GM19455 (cell line): ENCODE measurements around the gene KCNIP1.

Experiments used
- ATAC-seq: cut with Tn5 transposase; IDR thresholded peaks from one replicate; pipeline ENCODE4 v1.9.1; 2021; ENCODE audit not compliant: unreplicated experiment

Gene KCNIP1

GRCh38 chr5:170482511-170482910, 21.3 kb upstream of the KCNIP1 start:
- ATAC-seq = no peak

- no peak for ATAC-seq
These were observed 19.9 kb upstream of the KCNIP1 start for GRCh38 chr5:170483701-170484458.

- ATAC-seq = no peak
These were observed 19.4 kb upstream of the KCNIP1 start for GRCh38 chr5:170484459-170484831.

- ATAC-seq = no peak
These were observed 18.8 kb upstream of the KCNIP1 start for GRCh38 chr5:170484847-170485615.

GRCh38 chr5:170485616-170485911, 18.3 kb upstream of the KCNIP1 start:
- ATAC-seq = no peak

GRCh38 chr5:170486371-170486770, 17.4 kb upstream of the KCNIP1 start:
- no peak for ATAC-seq

DNA sequence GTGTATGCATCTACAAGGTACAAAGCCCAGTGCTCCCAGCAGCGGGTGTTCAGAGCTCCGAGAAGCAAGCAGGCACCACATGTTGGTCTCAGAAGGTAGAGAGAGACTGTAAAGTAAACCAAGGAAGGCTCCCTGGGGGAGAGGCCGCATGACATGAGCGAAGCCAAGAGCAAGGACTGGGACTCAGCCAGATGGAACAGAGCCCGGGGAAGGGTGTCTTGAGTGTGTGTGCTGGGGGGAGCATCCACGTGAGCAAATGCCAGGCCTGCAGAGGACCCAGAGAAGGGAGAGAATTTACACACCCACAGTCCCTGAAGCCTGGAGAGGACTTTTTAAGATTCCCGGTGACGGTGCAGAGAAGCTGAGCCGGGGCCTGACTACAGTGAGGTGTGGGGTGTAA, 15.2 kb upstream of the KCNIP1 start:
- ATAC-seq = no peak

DNA sequence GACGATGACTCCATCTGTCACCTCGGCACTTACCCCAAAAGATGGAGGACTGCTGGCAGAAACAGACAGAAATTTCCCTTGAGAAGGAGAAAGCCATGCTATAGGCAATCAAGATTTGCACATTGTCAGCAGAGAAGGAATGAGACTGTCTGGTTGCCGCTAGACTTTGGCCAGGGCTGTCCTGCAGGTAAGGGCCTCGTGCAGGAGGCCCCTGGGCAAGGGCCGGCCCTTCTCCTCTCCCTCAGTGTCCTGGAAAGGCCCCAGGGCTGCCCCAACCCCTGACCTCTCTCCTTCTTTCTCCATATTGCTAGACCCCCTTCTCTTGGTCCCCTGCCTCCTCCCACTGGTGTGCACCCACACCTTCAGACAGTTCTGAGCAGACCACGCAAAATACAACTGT, 14.6 kb upstream of the KCNIP1 start:
- no peak for ATAC-seq

DNA sequence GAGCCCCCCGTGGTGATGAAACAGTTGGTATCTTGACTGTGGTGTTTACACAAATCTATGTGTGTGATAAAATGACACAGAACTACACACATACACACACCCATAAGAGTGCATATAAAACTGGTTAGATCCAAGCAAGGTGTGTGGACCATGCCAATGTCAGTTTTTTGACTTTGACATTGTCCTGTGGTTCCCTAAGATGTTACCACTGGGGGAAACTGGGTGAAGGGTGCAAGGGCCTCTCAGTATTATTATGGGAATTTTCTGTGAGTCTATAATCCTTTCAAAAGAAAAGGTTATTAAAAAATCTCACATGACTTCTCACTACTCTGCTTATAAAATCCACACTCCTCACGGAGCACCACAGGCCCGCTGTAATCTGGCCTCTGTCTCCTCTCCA, 13.4 kb upstream of the KCNIP1 start:
- ATAC-seq = no peak

DNA sequence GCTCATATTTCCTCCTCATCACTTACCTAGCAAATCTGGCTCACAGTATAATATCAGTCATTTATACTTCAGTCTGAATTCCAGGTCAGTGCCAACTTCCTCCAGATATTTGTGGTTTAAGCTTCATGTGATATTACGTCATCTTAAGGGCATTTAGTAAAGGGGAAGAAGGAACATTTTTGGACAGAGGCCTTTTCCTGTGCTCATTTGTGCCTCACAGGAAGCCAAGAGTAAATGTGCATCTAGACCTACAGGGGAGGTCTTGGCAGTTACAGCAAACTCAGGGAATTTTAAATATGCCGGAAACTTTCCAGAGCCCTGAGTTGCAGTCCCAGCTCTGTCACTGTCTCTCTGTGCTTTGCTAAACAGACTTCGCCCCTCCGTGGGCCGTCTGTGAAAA, 12.3 kb upstream of the KCNIP1 start:
- no peak for ATAC-seq

GRCh38 chr5:170493028-170493820, 10.6 kb upstream of the KCNIP1 start:
- ATAC-seq = no peak

DNA sequence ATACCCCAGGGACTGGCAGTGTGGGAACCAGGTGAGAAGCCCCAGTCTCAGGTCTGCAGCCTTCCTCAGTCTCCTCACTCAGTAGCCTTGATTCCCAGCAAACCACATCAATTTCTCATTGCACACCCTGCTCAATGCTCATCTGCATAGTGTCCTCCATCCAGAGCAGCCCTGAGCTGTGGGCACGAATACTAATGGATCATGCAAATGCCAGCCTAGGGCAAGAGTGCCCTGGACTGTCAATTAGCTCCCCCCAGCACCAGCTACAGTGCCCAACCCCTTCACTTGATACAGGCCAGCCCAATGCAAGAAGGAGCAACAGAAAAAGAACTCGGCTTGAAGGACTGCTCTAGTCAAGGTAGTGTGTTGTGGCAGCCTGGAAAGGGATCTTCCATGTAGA, 9.8 kb upstream of the KCNIP1 start:
- no peak for ATAC-seq

GRCh38 chr5:170495825-170496661, 7.8 kb upstream of the KCNIP1 start:
- ATAC-seq = no peak

DNA sequence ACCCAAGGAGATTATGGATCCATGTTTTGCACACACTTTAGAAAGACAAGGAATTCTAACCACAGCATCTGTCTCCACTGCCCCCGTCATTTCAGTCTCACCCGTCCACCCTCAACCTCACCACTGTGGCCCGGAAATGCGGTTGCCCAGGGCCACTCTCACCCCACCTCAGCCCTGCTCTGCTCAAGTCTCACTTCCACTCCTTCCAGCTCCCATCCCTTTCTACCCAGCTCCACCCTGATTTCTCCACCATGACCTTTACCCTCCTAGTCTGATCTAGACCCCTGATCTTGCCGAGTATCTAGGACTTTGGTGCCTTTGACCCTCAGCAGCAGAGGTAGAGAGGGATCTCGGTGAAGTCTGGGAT, 7.2 kb upstream of the KCNIP1 start:
- no peak for ATAC-seq

GRCh38 chr5:170497311-170498038, 6.3 kb upstream of the KCNIP1 start:
- no peak for ATAC-seq

DNA sequence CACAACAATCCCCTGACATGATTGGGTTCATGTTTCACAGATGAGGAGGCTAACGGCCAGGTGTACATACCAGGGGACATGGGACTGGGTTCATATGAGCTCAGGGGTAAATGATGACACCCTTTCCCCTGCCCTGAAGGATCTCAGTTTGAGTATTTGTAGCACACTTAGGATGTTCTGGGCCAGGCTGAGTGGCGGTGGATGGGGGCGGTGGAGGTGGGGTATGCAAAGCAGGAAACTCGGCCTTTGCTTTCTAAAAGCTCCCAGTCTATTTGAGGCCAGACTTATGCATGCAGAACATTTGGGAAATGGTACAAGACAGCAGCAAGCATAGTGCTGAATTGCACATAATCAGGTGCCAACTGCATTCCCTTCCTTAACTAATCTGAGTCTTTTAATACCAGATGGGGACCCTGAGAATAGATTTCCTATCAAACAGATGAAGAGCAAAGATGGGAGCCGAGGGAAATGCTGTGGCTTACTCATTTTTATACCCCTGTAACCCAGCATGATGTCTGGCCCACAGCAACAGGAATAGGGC, 4.9 kb upstream of the KCNIP1 start:
- ATAC-seq = no peak

- no peak for ATAC-seq
These were observed 4.2 kb upstream of the KCNIP1 start for GRCh38 chr5:170499621-170500020.

DNA sequence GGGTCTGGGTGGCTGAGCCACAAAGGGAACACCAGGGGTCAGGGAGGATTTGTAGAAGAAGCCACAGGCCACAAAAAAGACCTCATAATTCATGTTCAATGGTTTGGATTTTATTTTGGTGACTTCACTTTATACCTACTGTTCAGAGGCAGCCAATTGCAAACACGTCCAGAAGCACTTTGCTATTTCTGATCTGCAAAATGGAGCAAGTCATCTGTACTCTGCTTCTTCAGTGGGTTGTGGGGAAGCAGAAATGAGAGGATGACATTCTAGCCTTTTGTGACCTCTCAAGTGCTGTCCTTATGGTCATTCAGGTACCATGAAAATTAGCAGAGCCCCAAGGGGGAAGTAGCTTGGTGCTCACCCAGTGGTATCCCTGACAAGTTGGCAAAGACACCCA, 2.5 kb upstream of the KCNIP1 start:
- ATAC-seq = no peak

DNA sequence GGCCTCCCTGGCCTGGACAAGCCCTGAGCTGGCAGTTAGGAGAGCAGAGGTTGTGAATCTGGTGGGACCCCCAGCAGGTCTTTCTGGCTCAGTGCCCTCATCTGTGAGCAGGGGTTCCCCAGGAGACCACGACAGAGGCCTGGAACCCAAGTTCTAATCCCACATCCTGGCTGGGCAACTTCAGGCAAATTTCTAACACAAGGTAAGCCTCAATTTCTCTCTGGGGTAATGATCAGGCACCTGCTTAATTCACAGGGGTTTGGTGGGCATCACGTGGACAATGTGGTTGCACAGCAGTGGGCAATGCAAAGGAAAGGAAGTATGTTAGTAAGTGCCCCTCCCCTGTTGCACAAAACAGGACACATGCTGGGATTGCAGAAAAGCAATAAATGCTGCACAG, 1.9 kb upstream of the KCNIP1 start:
- ATAC-seq = no peak

DNA sequence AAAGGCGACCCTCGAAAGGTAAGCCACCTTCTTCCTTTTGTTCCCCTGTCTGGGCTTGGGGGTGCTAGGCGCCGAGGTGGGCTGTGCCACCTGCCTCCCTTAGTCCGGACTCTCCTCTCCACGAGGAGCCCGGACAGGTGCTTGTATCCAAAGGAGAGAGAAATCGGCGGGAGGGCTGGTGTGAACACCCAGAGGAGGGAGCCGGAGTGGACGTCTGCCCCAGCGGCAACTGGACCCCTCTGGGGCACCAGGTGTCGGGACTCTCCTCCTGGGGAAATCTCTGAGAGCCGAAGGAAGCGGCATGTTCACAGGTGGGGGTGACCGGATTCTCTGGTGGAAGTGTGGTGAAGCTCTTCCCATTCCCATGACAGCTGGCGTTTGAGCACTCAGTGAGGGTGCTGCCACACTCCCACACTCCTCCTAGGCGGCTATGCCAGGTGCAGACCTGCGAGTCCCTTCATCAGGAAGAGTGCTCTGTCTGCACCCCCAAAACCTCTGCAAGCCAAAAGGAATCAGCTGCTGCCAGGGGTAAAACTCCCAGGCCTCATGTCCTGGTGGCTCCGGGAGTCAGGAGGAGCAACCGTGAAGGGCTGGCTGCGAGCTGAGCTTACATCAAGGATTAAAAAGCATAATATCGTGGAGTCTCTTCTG, 921 bp downstream of the KCNIP1 start:
- ATAC-seq = no peak
